GM23248 (cell line): Measurements from ENCODE around the gene SALL4.

Source experiments
- EZH2 ChIP-seq: fragments of 200-600 bp; sonication (generic); IDR thresholded peaks from 2 replicates; pipeline ENCODE4 v1.6.1; 2018; ENCODE audit warnings: antibody characterized with exemption, mild to moderate bottlenecking; ENCODE audit not compliant: insufficient read depth, poor library complexity, severe bottlenecking
- EZH2phosphoT487 ChIP-seq: fragments of 200-600 bp; sonication (generic); IDR thresholded peaks from 2 replicates; pipeline ENCODE4 v1.6.1; 2018; ENCODE audit warnings: antibody characterized with exemption, moderate library complexity, mild to moderate bottlenecking, low read depth; ENCODE audit not compliant: insufficient read depth

DNA sequence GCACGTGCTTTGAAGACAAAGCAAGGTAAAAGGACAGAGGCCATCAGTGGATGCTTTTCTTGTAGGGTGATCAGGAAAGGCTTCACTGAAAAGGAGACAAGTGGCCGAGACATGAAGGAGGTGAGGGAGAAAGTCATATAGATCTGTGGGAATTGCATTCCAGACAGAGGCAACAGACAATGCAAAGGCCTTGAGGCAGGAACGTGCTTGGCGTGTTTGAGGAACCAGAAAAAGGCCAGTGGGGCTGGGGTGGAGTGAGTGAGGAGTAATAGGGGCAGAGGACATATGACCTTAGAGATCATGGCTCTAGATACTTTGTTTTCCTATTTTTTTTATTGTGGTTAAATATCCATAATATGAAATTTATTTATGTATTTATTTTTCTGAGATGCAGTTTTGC is 10.5 kb upstream of the SALL4 start:
- no peak for TF ChIP-seq EZH2phosphoT487
- TF ChIP-seq EZH2 = no peak
